RWPE1 (cell line): Measurements from ENCODE around the gene BRD3OS.
A peak's percentile ranks its signal among the peaks of the same experiment; 100 is the strongest.

Experiments used
- CTCF ChIA-PET: fragments of 350-600 bp; sonication (Branson Sonifier 250); formaldehyde crosslinking; extraction: SDS; loops from one replicate; lab custom pipeline; 2021; lab: Yijun Ruan, JAX
- POLR2A ChIA-PET: fragments of 400-600 bp; formaldehyde crosslinking; extraction: SDS; loops from one replicate; lab custom pipeline; 2020; ENCODE audit warnings: antibody characterized with exemption; ENCODE audit not compliant: low non-redundant PET; lab: Yijun Ruan, JAX
- DNase-seq: peaks from one replicate; pipeline ENCODE4 v3.0.0; 2012; ENCODE audit warnings: low spot score
- H3K27ac ChIP-seq: fragments of 450-650 bp; 2 replicates; pipeline ENCODE4 v1.5.1; 2017
- CTCF ChIP-seq: fragments of 450-650 bp; conservative IDR thresholded peaks from 2 replicates; pipeline ENCODE4 v1.5.1; 2017; ENCODE audit warnings: low read depth, mild to moderate bottlenecking

Gene BRD3OS

GRCh38 chr9:133978226-133978898 is 46.9 kb upstream of the BRD3OS start:
- no peak for TF ChIP-seq CTCF
- ChIA-PET CTCF (interaction anchor here (1.0 kb wide), 1 partner anchor 95 kb away, joined by 3 read pairs; no protein-coding TSS in a partner anchor), POLR2A (interaction anchor here (0.6 kb wide), 1 partner anchor 70 kb away, joined by 6 read pairs; no protein-coding TSS in a partner anchor)
- H3K27ac ChIP-seq, result peak overlapping the region; percentile 75
- DNase-seq, result no peak

- CTCF ChIA-PET, result no interaction called here
- H3K27ac ChIP-seq, result peak overlapping the region; percentile 75
- no peak for TF ChIP-seq CTCF
- no peak for DNase-seq
- POLR2A ChIA-PET, result interaction anchor here (0.6 kb wide), 1 partner anchor 71 kb away, joined by 6 read pairs; no protein-coding TSS in a partner anchor
Observed at GRCh38 chr9:133978899-133979272, 46.4 kb upstream of the BRD3OS start.

- POLR2A ChIA-PET, result no interaction called here
Observed at GRCh38 chr9:133979273-133979920, 45.9 kb upstream of the BRD3OS start.

GRCh38 chr9:133979921-133980863 is 45.1 kb upstream of the BRD3OS start:
- H3K27ac ChIP-seq, result peak overlapping the region; percentile 75
- TF ChIP-seq CTCF, result no peak
- POLR2A ChIA-PET, result no interaction called here
- CTCF ChIA-PET, result interaction anchor here (0.6 kb wide), 1 partner anchor 45 kb away, joined by 4 read pairs; no protein-coding TSS in a partner anchor
- DNase-seq, result no peak

More at GRCh38 chr9:133979273-133979920, 45.9 kb upstream of the BRD3OS start:
- no peak for DNase-seq
- H3K27ac ChIP-seq, result peak overlapping the region; percentile 75
- CTCF ChIA-PET, result no interaction called here
- TF ChIP-seq CTCF, result no peak

GRCh38 chr9:133980864-133981588 is 44.3 kb upstream of the BRD3OS start:
- POLR2A ChIA-PET, result no interaction called here
- no peak for TF ChIP-seq CTCF
- CTCF ChIA-PET, result interaction anchor here (0.7 kb wide), 1 partner anchor 238 kb away, joined by 3 read pairs; no protein-coding TSS in a partner anchor
- H3K27ac ChIP-seq, result peak overlapping the region; percentile 75
- no peak for DNase-seq
